A549 (cell line): ENCODE data around the gene SNX27.

ENCODE experiments used
- PHF8 ChIP-seq: fragments of 200-600 bp; sonication (generic); IDR thresholded peaks from 2 replicates; pipeline ENCODE4 v1.6.1; 2016; ENCODE audit warnings: low read depth, mild to moderate bottlenecking, antibody characterized with exemption, moderate library complexity, borderline replicate concordance
- RNF2 ChIP-seq: fragments of 200-600 bp; sonication (generic); IDR thresholded peaks from 2 replicates; pipeline ENCODE4 v1.6.1; 2016; ENCODE audit warnings: low read depth, mild to moderate bottlenecking, antibody characterized with exemption, moderate library complexity, borderline replicate concordance
- TF ChIP-seq, protein P1 (sequence below): fragments of >200 bp; sonication (Bioruptor Twin); formaldehyde crosslinking; IDR thresholded peaks from 3 replicates; pipeline ENCODE4 v1.5.1; 2016

DNA sequence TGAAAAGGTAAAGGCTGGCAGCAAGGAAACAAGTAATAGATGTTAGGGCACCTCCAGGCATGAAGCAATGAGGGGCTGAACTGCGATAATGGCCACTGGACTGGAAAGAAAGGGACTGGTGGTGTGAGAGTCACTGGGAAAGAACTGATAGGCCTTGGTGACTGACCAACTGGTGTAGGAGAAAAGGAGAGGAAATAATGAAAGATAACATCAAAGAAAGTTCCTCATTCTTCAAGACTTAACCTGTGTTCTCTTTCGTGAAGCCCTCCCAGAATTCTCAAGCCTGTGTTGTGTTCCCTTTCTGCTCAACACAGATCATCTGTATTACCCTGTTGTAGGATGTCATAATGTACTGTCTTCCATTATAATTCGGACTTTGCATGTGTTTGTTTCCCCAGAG lies 20.9 kb upstream of the SNX27 start:
- no peak for TF ChIP-seq RNF2
- TF ChIP-seq, protein P1, sequence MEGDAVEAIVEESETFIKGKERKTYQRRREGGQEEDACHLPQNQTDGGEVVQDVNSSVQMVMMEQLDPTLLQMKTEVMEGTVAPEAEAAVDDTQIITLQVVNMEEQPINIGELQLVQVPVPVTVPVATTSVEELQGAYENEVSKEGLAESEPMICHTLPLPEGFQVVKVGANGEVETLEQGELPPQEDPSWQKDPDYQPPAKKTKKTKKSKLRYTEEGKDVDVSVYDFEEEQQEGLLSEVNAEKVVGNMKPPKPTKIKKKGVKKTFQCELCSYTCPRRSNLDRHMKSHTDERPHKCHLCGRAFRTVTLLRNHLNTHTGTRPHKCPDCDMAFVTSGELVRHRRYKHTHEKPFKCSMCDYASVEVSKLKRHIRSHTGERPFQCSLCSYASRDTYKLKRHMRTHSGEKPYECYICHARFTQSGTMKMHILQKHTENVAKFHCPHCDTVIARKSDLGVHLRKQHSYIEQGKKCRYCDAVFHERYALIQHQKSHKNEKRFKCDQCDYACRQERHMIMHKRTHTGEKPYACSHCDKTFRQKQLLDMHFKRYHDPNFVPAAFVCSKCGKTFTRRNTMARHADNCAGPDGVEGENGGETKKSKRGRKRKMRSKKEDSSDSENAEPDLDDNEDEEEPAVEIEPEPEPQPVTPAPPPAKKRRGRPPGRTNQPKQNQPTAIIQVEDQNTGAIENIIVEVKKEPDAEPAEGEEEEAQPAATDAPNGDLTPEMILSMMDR = no peak
- no peak for TF ChIP-seq PHF8
